ENCODE data around the gene SYT11.
A peak's percentile ranks its signal among the peaks of the same experiment; 100 is the strongest.

The SYT11 gene

GRCh38 chr1:155840386-155840785 is 19.0 kb upstream of the SYT11 start:
- 88 to 95% methylated on average over 4 of the region's 5 CpGs for WGBS, 2 experiments (ENCODE audit: insufficient coverage in 2 of 2)

GRCh38 chr1:155844860-155845421 is 14.4 kb upstream of the SYT11 start:
- Histone ChIP-seq H3K4me3 (ENCODE audit: extremely low read depth, insufficient read depth, low read length, poor library complexity, severe bottlenecking) (no peak overlapping the region), H3K4me1 (ENCODE audit: control insufficient read depth, insufficient read depth, low read length, poor library complexity, severe bottlenecking) (no peaks in the 10 kb centered on the region), H3K27ac (ENCODE audit: low read depth, low read length, severe bottlenecking) (peak overlapping the region; percentile 13), H3K36me3 (ENCODE audit: control insufficient read depth, insufficient read depth, low read length) (peaks cover 62% of the 10 kb centered on the region), H3K9me3 (ENCODE audit: control insufficient read depth, low read length) (no peaks in the 10 kb centered on the region)
- WGBS, 2 experiments (ENCODE audit: insufficient coverage in 2 of 2) = no CpG with 5 or more reads among the region's 1 CpG

More at GRCh38 chr1:155840386-155840785, 19.0 kb upstream of the SYT11 start:
- Histone ChIP-seq H3K9me3 (ENCODE audit: control insufficient read depth, low read length) (no peaks in the 10 kb centered on the region), H3K36me3 (ENCODE audit: control insufficient read depth, insufficient read depth, low read length) (peaks cover 65% of the 10 kb centered on the region), H3K4me1 (ENCODE audit: control insufficient read depth, insufficient read depth, low read length, poor library complexity, severe bottlenecking) (no peaks in the 10 kb centered on the region), H3K4me3 (ENCODE audit: extremely low read depth, insufficient read depth, low read length, poor library complexity, severe bottlenecking) (no peak overlapping the region), H3K27ac (ENCODE audit: low read depth, low read length, severe bottlenecking) (no peak overlapping the region)

- Histone ChIP-seq H3K36me3 (ENCODE audit: control insufficient read depth, insufficient read depth, low read length) (peaks cover 81% of the 10 kb centered on the region), H3K9me3 (ENCODE audit: control insufficient read depth, low read length) (no peaks in the 10 kb centered on the region), H3K4me1 (ENCODE audit: control insufficient read depth, insufficient read depth, low read length, poor library complexity, severe bottlenecking) (no peaks in the 10 kb centered on the region), H3K27ac (ENCODE audit: low read depth, low read length, severe bottlenecking) (no peak overlapping the region), H3K4me3 (ENCODE audit: extremely low read depth, insufficient read depth, low read length, poor library complexity, severe bottlenecking) (no peak overlapping the region)
- no CpG with 5 or more reads among the region's 1 CpG for WGBS, 2 experiments (ENCODE audit: insufficient coverage in 2 of 2)
Observed at GRCh38 chr1:155847823-155848529, 11.4 kb upstream of the SYT11 start.

GRCh38 chr1:155850345-155850744 is 9.0 kb upstream of the SYT11 start:
- Histone ChIP-seq H3K27ac (ENCODE audit: low read depth, low read length, severe bottlenecking) (no peak overlapping the region), H3K9me3 (ENCODE audit: control insufficient read depth, low read length) (no peaks in the 10 kb centered on the region), H3K4me1 (ENCODE audit: control insufficient read depth, insufficient read depth, low read length, poor library complexity, severe bottlenecking) (no peaks in the 10 kb centered on the region), H3K36me3 (ENCODE audit: control insufficient read depth, insufficient read depth, low read length) (peaks cover 81% of the 10 kb centered on the region), H3K4me3 (ENCODE audit: extremely low read depth, insufficient read depth, low read length, poor library complexity, severe bottlenecking) (no peak overlapping the region)
- 93 to 100% methylated on average over 1 of the region's 3 CpGs for WGBS, 2 experiments (ENCODE audit: insufficient coverage in 2 of 2)

- Histone ChIP-seq H3K9me3 (ENCODE audit: control insufficient read depth, low read length) (no peaks in the 10 kb centered on the region), H3K36me3 (ENCODE audit: control insufficient read depth, insufficient read depth, low read length) (peaks cover 41% of the 10 kb centered on the region), H3K27ac (ENCODE audit: low read depth, low read length, severe bottlenecking) (peak overlapping the region; percentile 37), H3K4me3 (ENCODE audit: extremely low read depth, insufficient read depth, low read length, poor library complexity, severe bottlenecking) (peak overlapping the region; percentile 79), H3K4me1 (ENCODE audit: control insufficient read depth, insufficient read depth, low read length, poor library complexity, severe bottlenecking) (no peaks in the 10 kb centered on the region)
- 42 to 49% methylated on average over 13 to 15 of the region's 20 CpGs for WGBS, 2 experiments (ENCODE audit: insufficient coverage in 2 of 2)
Observed at GRCh38 chr1:155856257-155856974, 3.0 kb upstream of the SYT11 start.

- H3K4me3 ChIP-seq (ENCODE audit: extremely low read depth, insufficient read depth, low read length, poor library complexity, severe bottlenecking) = peak within 1 kb of the TSS; percentile 79
- H3K9me3 ChIP-seq (ENCODE audit: control insufficient read depth, low read length) = no peaks in the 10 kb centered on the region
- H3K36me3 ChIP-seq (ENCODE audit: control insufficient read depth, insufficient read depth, low read length) = peaks cover 33% of the 10 kb centered on the region
- peak within 1 kb of the TSS; percentile 37 for H3K27ac ChIP-seq (ENCODE audit: low read depth, low read length, severe bottlenecking)
- H3K4me1 ChIP-seq (ENCODE audit: control insufficient read depth, insufficient read depth, low read length, poor library complexity, severe bottlenecking) = no peaks in the 10 kb centered on the region
- 14 to 28% methylated on average over 28 to 36 of the region's 46 CpGs for WGBS, 2 experiments (ENCODE audit: insufficient coverage in 2 of 2)
Observed at GRCh38 chr1:155856975-155857930, 2.1 kb upstream of the SYT11 start, which contains the start of gene GON4L. GON4L (minus strand) TSS chr1:155857214; CDS start chr1:155853780, 3,434 bp downstream.

- peak overlapping the region; percentile 56 for H3K27ac ChIP-seq (ENCODE audit: low read depth, low read length, severe bottlenecking)
- WGBS, 2 experiments (ENCODE audit: insufficient coverage in 2 of 2) = 78 to 81% methylated on average over 5 to 8 of the region's 12 CpGs
- H3K36me3 ChIP-seq (ENCODE audit: control insufficient read depth, insufficient read depth, low read length) = peaks cover 17% of the 10 kb centered on the region
- H3K9me3 ChIP-seq (ENCODE audit: control insufficient read depth, low read length) = no peaks in the 10 kb centered on the region
- H3K4me3 ChIP-seq (ENCODE audit: extremely low read depth, insufficient read depth, low read length, poor library complexity, severe bottlenecking) = peak overlapping the region; percentile 39
- no peaks in the 10 kb centered on the region for H3K4me1 ChIP-seq (ENCODE audit: control insufficient read depth, insufficient read depth, low read length, poor library complexity, severe bottlenecking)
Observed at GRCh38 chr1:155858800-155859233, 550 bp upstream of the SYT11 start.

- Histone ChIP-seq H3K27ac (ENCODE audit: low read depth, low read length, severe bottlenecking) (no peak overlapping the region), H3K4me3 (ENCODE audit: extremely low read depth, insufficient read depth, low read length, poor library complexity, severe bottlenecking) (no peak overlapping the region), H3K4me1 (ENCODE audit: control insufficient read depth, insufficient read depth, low read length, poor library complexity, severe bottlenecking) (no peaks in the 10 kb centered on the region), H3K9me3 (ENCODE audit: control insufficient read depth, low read length) (no peaks in the 10 kb centered on the region), H3K36me3 (ENCODE audit: control insufficient read depth, insufficient read depth, low read length) (peaks cover 4% of the 10 kb centered on the region)
- WGBS, 2 experiments (ENCODE audit: insufficient coverage in 2 of 2) = 87% methylated on average over 27 to 32 of the region's 35 CpGs
Observed at GRCh38 chr1:155859881-155860871, 809 bp downstream of the SYT11 start.

- no peaks in the 10 kb centered on the region for H3K36me3 ChIP-seq (ENCODE audit: control insufficient read depth, insufficient read depth, low read length)
- WGBS, 2 experiments (ENCODE audit: insufficient coverage in 2 of 2) = 84 to 92% methylated on average over 1 to 2 of the region's 2 CpGs
- H3K4me3 ChIP-seq (ENCODE audit: extremely low read depth, insufficient read depth, low read length, poor library complexity, severe bottlenecking) = no peak overlapping the region
- no peaks in the 10 kb centered on the region for H3K9me3 ChIP-seq (ENCODE audit: control insufficient read depth, low read length)
- no peak overlapping the region for H3K27ac ChIP-seq (ENCODE audit: low read depth, low read length, severe bottlenecking)
- no peaks in the 10 kb centered on the region for H3K4me1 ChIP-seq (ENCODE audit: control insufficient read depth, insufficient read depth, low read length, poor library complexity, severe bottlenecking)
Observed at GRCh38 chr1:155860970-155861510, 1.7 kb downstream of the SYT11 start.

All from mesodermal cell (in vitro differentiated cells).